Islet precursor cell (in vitro differentiated cells): ENCODE results near the gene FMNL2.
A peak's percentile ranks its signal among the peaks of the same experiment; 100 is the strongest.

ENCODE experiments used
- DNase-seq: peaks from one replicate; pipeline ENCODE4 v3.0.0-alpha.2; 2018

FMNL2 gene

DNA sequence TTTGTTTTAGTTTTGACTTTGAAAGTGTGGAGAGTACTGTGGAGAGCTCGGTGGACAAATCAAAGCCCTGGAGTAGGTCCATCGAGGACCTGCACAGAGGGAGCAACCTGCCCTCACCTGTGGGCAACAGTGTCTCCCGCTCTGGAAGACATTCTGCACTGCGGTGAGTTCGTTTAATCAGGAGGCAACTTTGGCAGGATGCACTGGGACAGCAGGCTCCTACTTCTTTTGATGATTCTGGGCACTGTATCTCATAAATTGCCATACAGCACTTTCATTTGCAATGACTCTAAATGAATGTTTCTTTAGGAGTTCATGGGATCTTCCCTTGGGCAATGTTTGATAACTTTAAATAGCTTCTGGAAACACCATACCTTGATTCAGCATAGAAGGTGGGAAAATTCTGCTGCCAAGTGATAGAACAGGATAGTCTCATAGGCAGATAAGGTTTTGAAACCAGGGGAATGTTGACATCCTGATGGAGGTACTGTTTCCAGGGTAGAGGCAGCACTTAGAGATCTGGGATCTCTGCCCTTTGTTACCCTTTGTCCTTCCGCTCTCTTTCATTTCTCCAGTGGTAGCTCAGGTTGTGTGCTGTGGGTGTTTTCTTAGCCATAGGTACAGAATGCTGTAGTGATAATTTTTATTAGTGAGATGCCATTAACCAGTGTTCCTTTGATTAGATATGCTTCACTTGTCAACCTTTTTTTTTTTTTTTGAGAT is 226.1 kb downstream of the FMNL2 start:
- no peak for DNase-seq

DNA sequence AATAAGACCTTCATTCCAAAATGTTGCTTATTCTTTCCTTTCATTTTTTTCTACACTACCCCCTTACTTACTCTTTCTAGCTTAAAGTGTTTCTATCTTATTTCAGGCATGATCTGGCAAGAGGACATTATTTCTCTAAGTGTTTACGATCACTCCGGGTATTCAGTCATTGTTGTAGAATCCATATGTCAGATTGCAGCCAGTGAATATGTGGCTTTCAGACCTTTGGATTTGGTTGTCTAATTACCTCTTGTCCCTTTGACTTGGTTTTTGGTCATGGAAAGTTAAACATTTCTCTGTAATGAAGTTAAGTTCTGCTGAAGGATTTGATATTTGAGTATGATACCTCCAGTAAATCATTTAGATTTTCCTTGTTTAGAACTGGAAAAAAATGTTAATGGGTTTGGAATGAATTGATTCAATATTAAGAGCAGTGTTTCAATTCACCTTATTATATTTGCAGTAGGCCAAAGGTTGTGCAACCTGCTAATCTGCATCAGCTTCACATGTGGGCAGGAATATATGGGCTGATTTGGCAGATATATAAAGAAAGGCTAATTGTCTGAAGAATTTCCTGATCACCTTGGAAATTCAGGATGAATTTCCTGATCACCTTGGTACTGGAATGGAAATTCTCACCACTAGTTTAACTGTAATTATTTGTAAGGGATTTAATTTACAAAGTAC is 227.4 kb downstream of the FMNL2 start:
- DNase-seq: no peak

DNA sequence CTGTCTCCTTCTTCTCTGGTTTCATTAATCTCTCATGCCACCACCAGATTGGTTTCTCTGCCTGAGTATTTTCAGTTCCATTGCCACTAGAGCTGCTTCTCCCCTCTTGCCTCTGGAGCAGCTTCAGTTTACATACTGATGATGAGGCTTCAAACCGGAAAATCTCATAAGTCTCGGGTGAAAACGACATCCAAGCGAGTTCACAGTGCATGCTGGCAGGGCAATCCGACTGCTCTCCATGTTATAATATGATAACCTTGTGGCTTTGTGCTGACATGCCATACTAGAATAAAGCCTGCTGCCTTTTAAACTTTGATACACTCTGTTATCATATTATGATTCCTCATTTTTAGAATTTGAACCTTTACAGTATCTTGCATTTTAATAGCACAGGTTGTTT is 228.8 kb downstream of the FMNL2 start:
- DNase-seq: no peak

DNA sequence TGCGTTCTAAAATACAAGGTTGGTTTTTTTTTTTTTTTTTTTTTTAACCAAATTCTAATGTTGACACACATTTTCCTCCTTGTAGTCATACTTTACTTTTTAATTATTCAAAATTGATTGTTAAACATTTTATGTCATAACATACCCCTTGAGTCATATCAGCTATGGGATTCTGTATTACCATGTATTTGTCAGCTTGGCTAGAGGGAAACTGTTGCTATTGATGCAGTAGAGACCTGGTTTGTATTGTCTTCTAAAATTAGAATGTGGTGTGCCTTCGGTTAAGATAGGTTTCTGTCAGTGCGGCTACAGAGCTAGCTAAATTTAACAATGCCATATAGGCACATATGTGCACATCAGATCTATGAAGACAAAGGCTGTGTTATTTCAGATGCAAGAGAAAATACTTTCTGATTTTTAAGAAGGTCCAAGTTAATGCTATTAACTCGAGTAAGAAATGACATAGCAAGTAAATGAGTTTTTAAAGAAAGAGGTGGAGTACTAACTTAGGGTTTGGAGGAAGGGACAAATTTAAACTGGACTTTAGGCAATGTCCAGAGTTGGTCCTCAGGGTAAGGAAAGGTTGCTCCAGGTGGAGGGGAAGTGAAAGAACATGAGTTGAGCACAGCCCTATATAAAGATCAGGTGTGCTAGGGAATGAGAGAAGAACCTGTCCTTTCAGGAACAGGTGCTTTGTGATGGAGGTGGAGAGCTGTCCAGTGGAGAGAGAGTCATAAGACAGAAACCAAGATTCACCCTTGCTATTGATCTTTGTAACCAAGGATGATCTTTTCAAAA is 230.0 kb downstream of the FMNL2 start:
- no peak for DNase-seq

DNA sequence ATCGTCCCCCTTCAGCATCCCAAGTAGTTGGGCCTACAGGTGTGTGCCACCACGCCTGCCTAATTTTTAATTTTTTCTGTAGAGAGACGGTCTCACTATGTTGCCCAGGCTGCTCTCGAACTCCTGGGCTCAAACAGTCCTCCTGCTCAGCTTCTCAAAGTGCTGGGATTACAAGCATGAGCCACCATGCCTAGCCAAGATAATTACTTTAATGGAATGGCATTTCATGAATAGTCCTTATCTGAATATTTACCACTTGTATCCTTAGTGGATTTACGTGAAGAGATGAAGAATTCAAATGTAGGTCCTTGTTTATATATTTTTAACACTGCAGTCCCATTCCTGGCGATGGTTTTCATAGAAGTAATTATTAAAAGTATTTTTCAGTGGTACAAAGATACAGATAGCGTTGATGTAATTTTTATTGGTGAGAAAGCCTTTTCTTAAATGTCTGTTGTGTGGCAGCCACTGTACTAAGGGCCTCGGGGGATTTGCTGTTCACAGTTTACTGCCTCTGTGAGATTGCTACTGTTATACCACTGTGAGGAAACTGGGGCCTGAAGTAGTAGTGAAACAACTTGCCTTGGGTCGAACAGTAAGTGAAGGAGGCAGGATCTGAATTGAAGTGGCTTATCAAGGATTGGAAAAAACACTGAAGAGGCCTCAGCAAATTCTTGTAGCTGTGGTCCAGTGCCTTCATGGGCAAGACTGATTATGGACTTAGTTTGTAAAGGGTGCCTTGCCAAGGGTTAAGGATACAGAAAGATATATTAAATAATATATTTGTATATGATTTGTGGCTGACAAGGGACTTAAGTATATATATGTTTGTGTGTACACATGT is 231.1 kb downstream of the FMNL2 start:
- peak; percentile 63 for DNase-seq

DNA sequence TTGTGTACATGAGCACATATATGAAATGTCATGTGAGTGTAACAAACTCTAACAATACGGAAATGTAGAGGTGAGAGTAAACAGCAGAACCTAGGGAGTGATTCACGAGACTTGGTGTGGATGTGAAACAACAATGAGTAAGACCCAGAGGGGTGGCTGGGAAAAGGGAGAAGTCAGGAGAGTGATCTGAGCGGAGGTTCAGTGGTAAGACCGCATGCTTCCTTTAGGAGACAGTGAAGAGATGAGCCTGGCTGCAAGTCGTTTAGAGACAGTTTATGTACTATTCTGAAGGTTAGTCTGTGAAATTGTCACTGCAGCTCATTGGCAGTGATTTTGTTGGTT is 231.7 kb downstream of the FMNL2 start:
- peak; percentile 56 for DNase-seq

DNA sequence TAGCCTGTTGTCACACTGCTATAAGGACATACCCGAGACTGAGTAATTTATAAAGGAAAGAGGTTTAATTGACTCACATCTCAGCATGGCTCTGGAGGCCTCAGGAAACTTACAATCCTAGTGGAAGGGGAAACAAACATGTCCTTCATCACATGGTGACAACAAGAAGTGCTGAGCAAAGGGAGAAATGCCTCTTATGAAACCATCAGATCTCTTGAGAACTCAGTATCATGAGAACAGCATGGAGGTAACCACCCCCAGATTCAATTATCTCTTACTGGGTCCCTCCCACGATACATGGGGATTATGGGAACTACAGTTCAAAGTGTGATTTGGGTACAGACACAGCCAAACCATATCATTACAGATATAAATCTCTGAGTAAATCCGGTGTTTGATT is 233.6 kb downstream of the FMNL2 start:
- DNase-seq: no peak

DNA sequence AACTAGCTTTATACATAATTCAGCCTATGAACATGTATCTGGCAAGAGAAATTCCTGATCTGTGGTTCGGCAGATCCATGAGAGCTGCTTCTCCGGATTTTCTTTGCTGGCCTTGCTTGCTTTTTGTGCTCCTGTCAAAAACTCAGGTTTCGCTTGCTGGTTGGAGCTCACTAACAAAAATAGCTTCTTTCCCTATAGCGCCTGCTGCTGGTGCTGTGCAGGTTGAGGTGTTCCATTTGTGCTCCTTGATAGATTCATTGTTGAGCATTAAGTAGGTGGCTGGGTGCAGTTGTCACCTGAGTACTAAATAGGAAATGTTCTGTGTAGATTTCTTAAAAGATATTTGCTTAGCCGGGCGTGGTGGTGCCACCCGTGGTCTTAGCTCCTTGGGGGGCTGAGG is 234.2 kb downstream of the FMNL2 start:
- no peak for DNase-seq

DNA sequence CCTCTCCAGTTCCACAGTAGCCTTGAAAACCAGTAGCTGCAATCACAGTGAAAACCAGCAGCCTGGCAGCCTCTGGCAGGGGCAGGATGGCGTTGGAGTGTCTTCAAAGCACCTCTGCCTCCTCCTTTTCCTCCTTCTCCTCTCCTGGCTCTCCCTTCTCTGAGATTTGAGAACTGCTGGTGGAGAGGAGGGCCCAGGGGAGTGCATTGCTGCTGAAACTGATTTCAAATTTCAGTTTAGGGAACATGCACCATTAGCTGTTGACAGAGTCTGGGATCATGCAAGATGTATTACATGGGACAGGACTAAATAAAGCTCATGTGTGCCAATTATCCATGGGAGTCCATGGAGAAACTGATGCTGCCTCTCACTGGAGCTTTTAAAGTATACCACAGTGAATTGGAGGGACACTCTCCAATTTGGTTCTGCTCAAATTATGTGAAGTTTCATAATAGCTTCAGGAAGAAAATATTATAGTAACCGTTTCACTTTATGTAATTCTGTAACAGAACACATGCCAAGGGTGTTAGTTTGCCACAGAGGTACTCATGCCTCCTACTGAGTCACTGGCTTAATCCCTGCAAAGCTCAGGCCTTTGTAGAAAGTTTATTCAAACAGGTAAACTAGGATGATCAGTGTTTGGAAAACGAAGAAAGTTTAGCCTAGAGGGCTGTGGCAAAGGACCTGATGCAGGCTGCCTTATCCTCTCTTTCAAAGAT is 236.2 kb downstream of the FMNL2 start:
- no peak for DNase-seq

DNA sequence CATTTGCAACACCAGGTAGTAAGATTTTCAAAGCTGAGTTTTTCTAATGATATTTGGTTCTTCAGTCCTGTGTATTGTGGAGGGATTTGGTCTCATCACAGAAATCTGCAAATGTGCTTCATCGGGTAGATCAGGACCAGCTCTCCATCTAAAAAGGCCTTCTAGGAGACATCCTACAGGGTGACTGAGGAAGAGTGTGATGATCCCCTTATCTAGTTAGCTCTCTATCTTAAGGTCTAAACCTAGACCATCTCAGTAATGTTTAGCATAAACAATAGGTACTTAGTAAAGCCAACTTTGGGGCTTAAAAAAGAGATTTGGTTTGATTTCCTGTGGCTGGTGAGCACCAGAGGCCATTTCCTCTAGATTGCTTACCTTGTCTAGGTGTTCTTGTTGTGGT is 237.1 kb downstream of the FMNL2 start:
- DNase-seq: no peak

DNA sequence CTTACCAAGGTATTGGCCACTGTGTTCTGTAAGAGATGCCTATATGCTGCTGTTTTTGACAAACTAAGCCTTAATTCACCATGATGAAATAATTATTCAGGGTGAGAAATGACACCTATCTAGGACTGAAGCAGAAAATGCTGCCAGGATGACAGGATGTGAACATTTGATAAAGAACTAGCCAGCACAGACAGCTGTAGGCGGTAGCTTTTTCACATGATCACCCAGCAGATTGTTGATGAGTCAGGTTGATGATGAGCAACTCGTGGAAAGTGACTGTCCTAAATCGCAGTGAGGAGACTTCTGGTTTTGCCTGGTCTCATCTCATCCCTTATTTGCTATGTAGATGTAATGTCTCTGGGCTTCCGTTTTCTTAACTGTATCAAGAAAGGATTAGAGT is 238.2 kb downstream of the FMNL2 start:
- peak; percentile 83 for DNase-seq

DNA sequence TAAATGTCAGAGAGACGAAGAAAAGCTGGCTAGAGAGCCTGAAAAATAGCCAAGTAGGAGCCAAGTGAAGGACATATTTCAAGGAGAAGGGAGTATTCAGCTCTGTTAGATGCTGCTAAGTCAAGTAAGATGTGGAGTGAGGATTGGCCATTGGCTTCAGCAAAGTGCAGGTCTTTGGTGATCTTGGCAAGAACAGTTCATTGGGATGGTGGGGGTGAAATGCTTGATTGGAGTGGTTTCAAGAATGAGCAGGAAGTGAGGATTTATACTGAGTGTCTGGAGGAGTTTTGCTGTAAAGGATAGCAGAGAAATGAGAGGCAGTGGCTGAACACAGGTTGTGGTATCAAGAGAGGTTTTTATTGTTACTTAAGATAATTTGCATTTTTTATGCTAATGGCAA is 242.6 kb downstream of the FMNL2 start:
- DNase-seq: no peak

DNA sequence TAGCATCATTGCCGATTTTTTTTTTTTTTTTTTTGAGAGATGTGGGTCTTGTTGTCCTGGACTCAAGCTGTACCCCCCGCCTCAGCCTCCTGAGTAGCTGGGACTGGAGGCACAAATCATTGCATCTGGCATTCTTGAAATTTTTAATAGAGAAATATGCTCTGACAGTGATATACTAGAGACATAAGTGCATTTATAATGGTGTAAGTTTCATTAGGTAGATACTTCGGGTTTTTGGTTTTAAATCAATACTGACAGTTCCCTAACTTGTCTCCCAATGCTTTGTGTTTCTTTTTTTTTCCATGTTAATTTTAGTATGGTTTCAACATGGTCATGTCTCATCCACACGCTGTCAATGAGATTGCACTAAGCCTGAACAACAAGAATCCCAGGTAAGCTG is 243.6 kb downstream of the FMNL2 start:
- DNase-seq: no peak

DNA sequence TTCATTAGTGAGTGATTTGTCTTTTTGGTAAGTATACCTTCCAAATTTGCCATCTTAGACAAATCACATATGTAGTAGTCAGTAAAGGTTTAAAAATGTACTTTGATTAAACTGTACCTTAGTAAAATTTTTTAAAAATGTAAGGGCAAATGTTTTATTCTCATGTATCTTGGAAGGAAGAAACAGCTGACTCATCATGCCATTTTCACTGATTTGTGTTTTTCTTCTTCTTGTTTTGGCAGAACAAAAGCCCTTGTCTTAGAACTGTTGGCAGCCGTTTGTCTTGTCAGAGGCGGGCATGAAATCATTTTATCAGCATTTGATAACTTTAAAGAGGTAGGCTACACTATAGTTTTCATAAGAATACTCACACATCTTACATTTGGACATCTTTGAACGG is 245.7 kb downstream of the FMNL2 start:
- no peak for DNase-seq

DNA sequence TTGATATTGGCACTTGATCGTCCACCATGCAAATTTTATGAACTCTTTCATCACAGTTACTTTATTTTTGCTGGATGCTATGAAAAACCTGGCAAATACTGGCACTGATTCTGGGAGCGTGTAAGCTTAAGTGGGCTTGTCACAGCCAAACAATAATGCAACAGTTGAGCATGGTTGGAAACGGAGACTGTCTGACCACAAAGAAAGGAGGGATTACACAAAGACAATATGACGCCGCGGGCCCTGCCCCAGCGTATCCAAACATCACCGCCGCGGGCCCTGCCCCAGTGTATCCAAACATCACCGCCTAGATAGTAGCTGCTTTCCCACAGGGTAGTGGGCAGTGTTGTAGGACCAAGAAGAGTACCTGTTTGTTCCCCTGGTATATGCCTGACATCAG is 246.4 kb downstream of the FMNL2 start:
- no peak for DNase-seq

DNA sequence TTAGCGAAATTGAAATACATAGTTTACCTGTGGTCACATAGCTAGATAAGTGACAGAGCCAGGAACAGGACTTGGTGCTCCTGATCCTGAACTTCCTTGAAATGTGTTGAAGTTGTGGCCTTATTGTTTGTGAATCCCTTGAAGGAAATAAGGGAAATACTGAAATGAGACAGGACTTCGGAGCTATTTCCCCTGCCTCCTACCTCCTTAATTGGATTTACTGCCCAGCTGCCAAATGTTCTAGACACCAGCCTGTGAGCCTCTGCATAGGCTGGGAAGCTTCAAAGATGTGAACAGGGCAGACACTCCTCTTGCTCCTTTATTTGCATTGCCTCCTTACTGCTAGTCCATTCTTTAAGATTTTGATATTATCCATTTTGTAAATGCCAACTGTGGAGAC is 247.1 kb downstream of the FMNL2 start:
- DNase-seq: no peak

DNA sequence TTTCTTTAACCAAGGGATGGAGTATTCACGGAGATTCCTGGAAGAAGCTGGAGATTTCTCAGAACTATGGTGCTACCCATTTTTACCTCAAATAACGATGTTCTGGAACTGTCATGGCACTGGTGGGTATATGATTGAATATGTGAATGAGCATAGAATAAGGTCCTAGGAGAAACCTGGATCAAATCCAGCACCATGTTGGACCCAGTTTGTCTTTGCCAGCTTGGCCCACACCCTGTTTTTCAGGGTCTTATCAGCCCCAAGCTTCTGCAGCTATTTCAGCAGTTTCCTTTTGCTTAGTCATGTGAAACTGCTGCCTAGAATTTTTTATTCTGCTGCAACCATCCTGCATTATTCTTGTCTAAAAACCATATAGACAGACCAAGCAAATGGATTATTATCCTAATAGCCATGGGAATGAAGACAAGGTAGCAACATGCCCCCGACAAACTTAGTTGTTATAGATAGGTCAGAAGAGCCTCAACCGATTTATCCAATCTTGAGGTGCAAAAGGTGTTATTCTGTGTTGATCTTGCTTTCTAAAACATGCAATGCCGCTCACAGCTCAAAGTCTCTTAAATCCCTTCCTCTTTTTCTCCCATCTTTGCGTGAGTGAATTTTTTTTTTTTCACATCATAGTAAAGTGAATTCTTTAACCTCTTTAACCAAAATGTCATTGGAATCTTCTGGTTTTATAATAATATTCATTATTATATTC is 248.7 kb downstream of the FMNL2 start:
- DNase-seq: no peak

DNA sequence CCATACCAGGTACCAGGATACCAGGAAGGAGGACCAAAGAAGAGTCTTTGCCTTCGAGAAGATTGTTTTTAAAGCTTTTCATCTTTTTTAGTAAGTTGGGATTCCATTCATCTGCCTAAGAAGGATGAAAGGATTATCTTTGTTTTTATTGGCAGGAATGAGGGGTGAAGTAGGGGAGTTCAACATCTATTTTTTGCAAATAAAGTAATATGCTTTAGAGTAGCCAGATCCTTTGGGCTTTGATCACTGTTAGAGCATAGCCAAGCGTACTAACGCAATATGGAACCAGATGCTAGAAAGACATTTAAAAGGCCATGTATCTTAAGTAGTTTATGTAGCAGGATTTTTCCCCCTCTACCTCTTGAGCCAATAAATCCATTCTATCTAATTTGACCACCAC is 249.3 kb downstream of the FMNL2 start:
- DNase-seq: no peak

DNA sequence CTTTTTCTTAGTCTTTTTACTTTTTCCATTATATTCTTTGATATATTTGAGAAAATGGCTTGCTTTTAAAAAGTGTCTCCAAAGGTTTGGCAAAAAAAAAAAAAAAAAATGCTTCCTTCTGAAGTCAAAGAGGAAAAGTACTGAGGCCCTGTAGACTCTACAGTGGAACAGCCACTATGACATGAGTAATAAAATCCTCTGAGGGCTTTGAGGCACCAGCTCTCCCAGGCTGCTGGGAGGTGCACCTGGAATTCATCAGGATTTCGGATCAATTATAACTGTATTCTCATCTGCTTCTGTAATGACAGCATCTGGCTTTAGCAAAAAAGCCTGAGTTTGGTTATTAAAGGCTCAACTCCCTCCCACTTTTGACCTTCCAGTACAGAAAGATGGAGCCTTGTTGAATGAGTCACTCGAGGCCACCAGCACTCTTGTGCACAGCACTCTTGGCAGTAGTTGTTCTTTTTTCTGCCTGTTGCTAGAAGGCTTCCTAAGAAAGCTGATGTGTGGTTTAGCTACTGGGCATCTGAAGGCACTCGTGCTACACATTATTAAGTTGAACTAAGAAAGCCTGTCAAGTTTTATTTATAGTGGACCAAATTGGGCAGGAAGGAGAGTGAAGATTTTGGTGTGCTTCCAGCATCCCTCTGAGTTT is 251.0 kb downstream of the FMNL2 start:
- DNase-seq: no peak

DNA sequence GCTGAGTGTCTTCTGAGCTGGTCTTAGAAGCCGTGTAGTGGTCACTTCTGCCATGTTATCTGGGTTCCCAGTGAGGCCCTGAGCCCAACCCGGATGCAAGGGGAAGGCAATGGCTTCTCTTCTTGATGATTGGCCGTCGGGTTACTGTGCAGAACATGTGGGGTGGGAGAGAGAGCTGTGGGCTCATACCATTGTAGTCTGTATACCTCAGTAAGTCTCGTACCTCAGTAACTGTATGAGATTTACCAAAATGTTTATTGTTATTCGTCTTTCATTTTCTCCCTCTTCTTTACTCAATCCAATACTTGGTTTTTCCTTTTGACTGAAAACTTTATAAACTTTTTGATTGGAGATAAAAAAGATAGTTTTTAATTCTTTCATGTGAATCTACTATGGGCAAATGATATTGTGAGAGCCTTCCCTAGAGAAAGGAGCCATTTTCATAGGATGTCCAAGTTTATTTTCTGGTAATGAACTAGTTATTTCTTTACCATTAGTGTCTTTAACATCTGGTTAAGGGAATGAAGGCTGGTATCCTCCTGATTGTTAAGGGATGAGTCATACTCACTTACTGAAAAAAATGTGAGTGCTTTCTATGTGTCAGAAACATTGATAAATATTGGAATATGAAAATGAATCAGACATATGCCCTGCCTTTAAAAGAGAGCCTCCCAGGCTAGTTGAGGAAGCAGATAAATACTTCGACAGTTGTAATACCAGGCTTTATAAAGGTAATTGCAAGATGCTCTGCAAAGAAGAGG is 252.4 kb downstream of the FMNL2 start:
- DNase-seq: no peak

DNA sequence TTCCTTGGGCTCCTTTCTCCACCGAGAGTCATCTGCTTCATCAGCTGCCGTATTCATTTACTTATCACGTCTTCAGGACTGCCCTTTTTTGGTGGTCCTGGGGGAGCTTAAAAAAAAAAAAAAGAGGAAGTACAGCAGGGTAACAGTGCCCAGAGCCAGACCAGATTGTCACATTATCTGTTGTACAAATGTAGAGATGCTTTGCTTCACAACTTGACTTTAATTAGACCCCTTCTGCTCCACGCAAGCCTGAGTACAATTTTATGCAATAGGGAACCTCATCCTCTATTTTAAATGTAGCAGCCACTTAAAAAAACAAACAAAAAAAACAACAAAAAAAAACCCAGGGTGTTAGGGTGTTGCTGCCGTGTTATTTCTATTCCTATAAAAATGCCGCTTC is 254.0 kb downstream of the FMNL2 start:
- no peak for DNase-seq
